Hepatocyte (in vitro differentiated cells): ENCODE results near the gene TMEM117.

Source experiments
- EZH2 ChIP-seq: fragments of 200-600 bp; sonication (generic); IDR thresholded peaks from 2 replicates; pipeline ENCODE4 v1.6.1; 2016; ENCODE audit warnings: antibody characterized with exemption, mild to moderate bottlenecking, borderline replicate concordance
- EZH2phosphoT487 ChIP-seq: fragments of 200-600 bp; sonication (generic); IDR thresholded peaks from one replicate; pipeline ENCODE4 v1.6.1; 2018; ENCODE audit warnings: antibody characterized with exemption, mild to moderate bottlenecking, low read depth, moderate library complexity; ENCODE audit not compliant: unreplicated experiment, severe bottlenecking
- TF ChIP-seq, protein P1 (sequence below): fragments of 200-600 bp; sonication (generic); IDR thresholded peaks from 2 replicates; pipeline ENCODE4 v1.5.1; 2016; ENCODE audit warnings: antibody characterized with exemption, mild to moderate bottlenecking; ENCODE audit not compliant: poor library complexity

- TF ChIP-seq, protein P1, sequence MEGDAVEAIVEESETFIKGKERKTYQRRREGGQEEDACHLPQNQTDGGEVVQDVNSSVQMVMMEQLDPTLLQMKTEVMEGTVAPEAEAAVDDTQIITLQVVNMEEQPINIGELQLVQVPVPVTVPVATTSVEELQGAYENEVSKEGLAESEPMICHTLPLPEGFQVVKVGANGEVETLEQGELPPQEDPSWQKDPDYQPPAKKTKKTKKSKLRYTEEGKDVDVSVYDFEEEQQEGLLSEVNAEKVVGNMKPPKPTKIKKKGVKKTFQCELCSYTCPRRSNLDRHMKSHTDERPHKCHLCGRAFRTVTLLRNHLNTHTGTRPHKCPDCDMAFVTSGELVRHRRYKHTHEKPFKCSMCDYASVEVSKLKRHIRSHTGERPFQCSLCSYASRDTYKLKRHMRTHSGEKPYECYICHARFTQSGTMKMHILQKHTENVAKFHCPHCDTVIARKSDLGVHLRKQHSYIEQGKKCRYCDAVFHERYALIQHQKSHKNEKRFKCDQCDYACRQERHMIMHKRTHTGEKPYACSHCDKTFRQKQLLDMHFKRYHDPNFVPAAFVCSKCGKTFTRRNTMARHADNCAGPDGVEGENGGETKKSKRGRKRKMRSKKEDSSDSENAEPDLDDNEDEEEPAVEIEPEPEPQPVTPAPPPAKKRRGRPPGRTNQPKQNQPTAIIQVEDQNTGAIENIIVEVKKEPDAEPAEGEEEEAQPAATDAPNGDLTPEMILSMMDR, result no peak
- TF ChIP-seq EZH2 (no peak), EZH2phosphoT487 (no peak)
Measured at GRCh38 chr12:44157359-44157758, 321.5 kb downstream of the TMEM117 start.
